BJ (cell line): ENCODE data around the gene ZNF318. TPM values are rescaled to one million over a fixed set of nuclear protein-coding genes. Genes with fewer than 3 reads are reported as not detected.

Experiments used
- CTCF ChIA-PET: fragments of 350-600 bp; formaldehyde crosslinking; extraction: SDS; loops from one replicate; lab custom pipeline; 2021; ENCODE audit warnings: antibody characterized with exemption, inconsistent platforms; lab: Yijun Ruan, JAX
- POLR2A ChIA-PET: fragments of 300-600 bp; sonication (Branson Sonifier 250); formaldehyde crosslinking; extraction: SDS; loops from one replicate; lab custom pipeline; 2021; ENCODE audit warnings: antibody characterized with exemption; lab: Charles Lee
- DNase-seq: peaks from one replicate; pipeline ENCODE4 v3.0.0-alpha.2; 2011; ENCODE audit warnings: low read depth
- H3K27me3 ChIP-seq: 2 replicates; pipeline ENCODE4 v1.6.0; 2011; ENCODE audit warnings: low read length; ENCODE audit not compliant: control insufficient read depth, insufficient read depth
- H3K36me3 ChIP-seq: 2 replicates; pipeline ENCODE4 v1.5.1; 2011; ENCODE audit warnings: low read length; ENCODE audit not compliant: control insufficient read depth, insufficient read depth
- H3K4me3 ChIP-seq: 2 replicates; pipeline ENCODE4 v1.5.1; 2011; ENCODE audit warnings: low read depth, mild to moderate bottlenecking, control low read depth, low read length
- CTCF ChIP-seq: IDR thresholded peaks from 2 replicates; pipeline ENCODE4 v1.5.1; 2011; ENCODE audit warnings: low read depth, mild to moderate bottlenecking, control low read depth, inconsistent platforms, low read length, moderate library complexity; ENCODE audit not compliant: insufficient read depth
- polyA plus RNA-seq: library from polyadenylated mRNA; depleted of rRNA; stranded (reverse); fragments of >200 nt; gene quantifications from 2 replicates; pipeline ENCODE4 v1.2.3, GENCODE V29; 2011

Gene ZNF318
- polyA plus RNA-seq, 1 experiment = 11.5 TPM

GRCh38 chr6:43331891-43332290 lies 37.6 kb downstream of the ZNF318 start:
- Histone ChIP-seq H3K27me3 (no peaks in the 10 kb centered on the region), H3K36me3 (peaks cover 2% of the 10 kb centered on the region; the same call in 1 of the 2 replicates), H3K4me3 (no peak overlapping the region)
- no peak for TF ChIP-seq CTCF
- no peak for DNase-seq
- ChIA-PET POLR2A (no interaction called here), CTCF (interaction anchor here (1.2 kb wide), 1 partner anchor 11 kb away, joined by 3 read pairs; no protein-coding TSS in a partner anchor)

- H3K4me3 ChIP-seq = no peak overlapping the region
Measured at GRCh38 chr6:43331470-43331869, 38.0 kb downstream of the ZNF318 start.

GRCh38 chr6:43328528-43328927 lies 40.9 kb downstream of the ZNF318 start:
- DNase-seq = no peak
- TF ChIP-seq CTCF = no peak
- H3K36me3 ChIP-seq = no peaks in the 10 kb centered on the region
- POLR2A ChIA-PET = no interaction called here
- no peak overlapping the region for H3K4me3 ChIP-seq
- no peaks in the 10 kb centered on the region; the same call in 1 of the 2 replicates for H3K27me3 ChIP-seq
- CTCF ChIA-PET = interaction anchor here (0.6 to 1.2 kb wide), 3 partner anchors 8 to 68 kb away, joined by 3 to 4 read pairs (median 3); no protein-coding TSS in a partner anchor

More at GRCh38 chr6:43331470-43331869, 38.0 kb downstream of the ZNF318 start:
- no peaks in the 10 kb centered on the region for H3K27me3 ChIP-seq
- DNase-seq = no peak
- H3K36me3 ChIP-seq = peaks cover 1% of the 10 kb centered on the region; the same call in 1 of the 2 replicates
- ChIA-PET POLR2A (no interaction called here), CTCF (interaction anchor here (1.2 kb wide), 1 partner anchor 11 kb away, joined by 3 read pairs; no protein-coding TSS in a partner anchor)
- TF ChIP-seq CTCF = no peak

- Histone ChIP-seq H3K36me3 (no peaks in the 10 kb centered on the region), H3K27me3 (no peaks in the 10 kb centered on the region; the same call in 1 of the 2 replicates), H3K4me3 (no peak overlapping the region)
- DNase-seq = no peak
- ChIA-PET POLR2A (no interaction called here), CTCF (interaction anchor here (0.6 to 1.5 kb wide), 2 partner anchors 9 to 280 kb away, joined by 3 to 7 read pairs; no protein-coding TSS in a partner anchor)
- no peak for TF ChIP-seq CTCF
Measured at GRCh38 chr6:43325876-43326275, 43.6 kb downstream of the ZNF318 start.

- no peak overlapping the region for H3K4me3 ChIP-seq
- no peaks in the 10 kb centered on the region; the same call in 1 of the 2 replicates for H3K27me3 ChIP-seq
- TF ChIP-seq CTCF = no peak
- ChIA-PET POLR2A (no interaction called here), CTCF (interaction anchor here (0.6 to 1.7 kb wide), 2 partner anchors 10 to 18 kb away, joined by 3 to 7 read pairs; partner anchors contain the start of gene CRIP3)
- H3K36me3 ChIP-seq = no peaks in the 10 kb centered on the region
- no peak for DNase-seq
Measured at GRCh38 chr6:43318011-43318410, 51.4 kb downstream of the ZNF318 start.
